ENCODE results near the gene TSPAN18. TPM values are rescaled to one million over a fixed set of nuclear protein-coding genes. Genes with fewer than 3 reads are reported as not detected.

Gene TSPAN18
- total RNA-seq, 1 donor, result 8.5 TPM

GRCh38 chr11:44849922-44850321, 123.2 kb downstream of the TSPAN18 start:
- Histone ChIP-seq H3K4me1 (ENCODE audit: insufficient read depth, low read length) (no peaks in the 10 kb centered on the region), H3K27me3 (ENCODE audit: insufficient read depth, low read length) (no peaks in the 10 kb centered on the region), H3K4me3 (ENCODE audit: low read length) (no peak overlapping the region), H3K9me3 (ENCODE audit: low read depth, low read length) (no peaks in the 10 kb centered on the region)

DNA sequence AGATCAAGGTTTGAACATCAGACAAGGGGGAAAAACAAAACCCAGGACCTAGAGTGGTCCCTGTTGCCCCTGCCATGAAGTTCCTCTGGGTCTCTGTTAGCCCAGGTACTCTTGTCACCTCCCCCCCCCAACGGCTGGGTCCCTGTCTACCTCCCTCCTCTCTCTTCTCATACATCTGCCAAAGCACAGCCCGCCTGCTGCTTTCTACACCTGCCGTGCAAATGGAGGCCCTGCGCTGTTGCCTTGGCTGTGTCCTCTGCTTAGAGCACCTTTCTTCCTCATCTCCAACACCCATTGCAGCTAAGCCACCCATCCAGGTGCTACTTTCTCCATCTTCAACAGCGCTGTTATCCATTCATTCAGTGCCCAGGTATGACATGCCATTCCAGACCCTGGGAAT, 124.7 kb downstream of the TSPAN18 start:
- H3K4me3 ChIP-seq (ENCODE audit: low read length), result no peak overlapping the region
- no peaks in the 10 kb centered on the region for H3K9me3 ChIP-seq (ENCODE audit: low read depth, low read length)

DNA sequence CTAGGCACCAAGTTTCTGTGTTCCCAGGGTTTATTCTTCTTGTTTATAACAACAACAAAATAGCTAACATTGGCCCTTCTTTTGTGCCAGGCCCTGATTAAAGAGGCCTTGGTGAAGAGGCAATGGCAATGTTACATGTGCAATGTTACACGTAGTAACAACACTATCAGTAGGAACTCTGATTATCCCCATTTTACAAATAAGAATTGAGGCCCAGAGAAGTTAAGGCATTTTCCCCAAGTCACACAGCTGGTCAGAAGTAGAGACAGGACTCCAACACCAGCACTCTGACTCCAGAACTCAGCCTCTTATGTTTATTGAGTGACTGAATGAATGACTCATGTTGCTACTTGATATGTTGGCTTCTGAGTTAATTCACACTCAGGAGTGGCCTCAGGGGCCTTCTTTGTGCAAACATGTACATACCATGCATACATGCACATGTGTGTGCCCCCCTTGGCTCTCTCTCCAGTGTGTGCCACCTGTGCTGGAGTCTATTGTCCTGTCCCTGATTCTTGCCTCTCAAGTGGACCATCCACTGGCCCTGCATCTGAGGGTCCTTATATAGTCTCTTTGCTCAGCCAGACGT, 125.5 kb downstream of the TSPAN18 start:
- H3K4me3 ChIP-seq (ENCODE audit: low read length), result no peak overlapping the region
- no peaks in the 10 kb centered on the region for H3K9me3 ChIP-seq (ENCODE audit: low read depth, low read length)
- H3K27me3 ChIP-seq (ENCODE audit: insufficient read depth, low read length), result no peaks in the 10 kb centered on the region
- no peaks in the 10 kb centered on the region for H3K4me1 ChIP-seq (ENCODE audit: insufficient read depth, low read length)

More for the DNA sequence above, 124.7 kb downstream of the TSPAN18 start:
- no peaks in the 10 kb centered on the region for H3K27me3 ChIP-seq (ENCODE audit: insufficient read depth, low read length)
- no peaks in the 10 kb centered on the region for H3K4me1 ChIP-seq (ENCODE audit: insufficient read depth, low read length)

GRCh38 chr11:44852952-44853351, 126.2 kb downstream of the TSPAN18 start:
- Histone ChIP-seq H3K4me3 (ENCODE audit: low read length) (no peak overlapping the region), H3K4me1 (ENCODE audit: insufficient read depth, low read length) (no peaks in the 10 kb centered on the region), H3K27me3 (ENCODE audit: insufficient read depth, low read length) (no peaks in the 10 kb centered on the region), H3K9me3 (ENCODE audit: low read depth, low read length) (no peaks in the 10 kb centered on the region)

- Histone ChIP-seq H3K9me3 (ENCODE audit: low read depth, low read length) (no peaks in the 10 kb centered on the region), H3K4me1 (ENCODE audit: insufficient read depth, low read length) (no peaks in the 10 kb centered on the region)
These were observed 126.9 kb downstream of the TSPAN18 start for GRCh38 chr11:44853666-44854065.

GRCh38 chr11:44854086-44854485, 127.3 kb downstream of the TSPAN18 start:
- Histone ChIP-seq H3K27me3 (ENCODE audit: insufficient read depth, low read length) (no peaks in the 10 kb centered on the region), H3K9me3 (ENCODE audit: low read depth, low read length) (no peaks in the 10 kb centered on the region), H3K4me1 (ENCODE audit: insufficient read depth, low read length) (no peaks in the 10 kb centered on the region), H3K4me3 (ENCODE audit: low read length) (no peak overlapping the region)

More at GRCh38 chr11:44853666-44854065, 126.9 kb downstream of the TSPAN18 start:
- Histone ChIP-seq H3K4me3 (ENCODE audit: low read length) (no peak overlapping the region), H3K27me3 (ENCODE audit: insufficient read depth, low read length) (no peaks in the 10 kb centered on the region)

DNA sequence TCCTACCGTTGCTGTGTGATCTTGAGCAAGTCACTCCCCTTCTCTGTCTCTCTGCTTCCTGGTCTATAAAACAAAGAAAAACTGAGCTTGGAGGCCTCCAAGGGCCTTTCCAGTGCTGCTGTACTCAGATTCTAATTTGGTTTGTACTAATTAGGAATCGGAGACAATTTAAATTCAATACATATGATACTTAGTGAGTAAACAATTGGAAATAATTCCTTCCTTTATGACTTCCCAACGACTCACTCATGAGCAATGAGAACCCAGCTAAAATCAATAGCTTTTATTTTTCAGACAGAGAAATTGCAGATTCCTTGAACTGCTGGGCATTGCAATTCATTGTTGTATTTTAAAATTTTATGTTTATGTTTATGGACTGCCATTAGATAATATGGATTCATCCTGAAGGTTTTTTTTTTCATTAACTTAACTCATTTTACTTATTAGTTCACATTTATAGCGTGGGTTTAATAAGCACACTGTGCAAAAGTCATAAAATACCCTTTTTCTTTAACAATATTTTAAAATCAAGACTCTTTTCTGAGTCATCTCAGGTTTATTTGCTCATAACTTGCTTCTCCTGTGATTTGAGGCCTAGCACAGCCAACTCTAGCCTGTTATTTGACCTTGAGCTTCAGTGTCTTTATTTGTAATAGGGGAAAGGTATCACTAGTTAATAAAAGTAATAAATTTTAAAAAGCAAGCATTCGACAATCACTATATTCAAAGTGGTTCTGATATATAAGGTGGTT, 128.2 kb downstream of the TSPAN18 start:
- Histone ChIP-seq H3K4me3 (ENCODE audit: low read length) (no peak overlapping the region), H3K27me3 (ENCODE audit: insufficient read depth, low read length) (no peaks in the 10 kb centered on the region), H3K9me3 (ENCODE audit: low read depth, low read length) (no peaks in the 10 kb centered on the region), H3K4me1 (ENCODE audit: insufficient read depth, low read length) (no peaks in the 10 kb centered on the region)

- H3K9me3 ChIP-seq (ENCODE audit: low read depth, low read length), result no peaks in the 10 kb centered on the region
- H3K27me3 ChIP-seq (ENCODE audit: insufficient read depth, low read length), result no peaks in the 10 kb centered on the region
- H3K4me1 ChIP-seq (ENCODE audit: insufficient read depth, low read length), result no peaks in the 10 kb centered on the region
- no peak overlapping the region for H3K4me3 ChIP-seq (ENCODE audit: low read length)
These were observed 128.7 kb downstream of the TSPAN18 start for GRCh38 chr11:44855493-44855849.

- Histone ChIP-seq H3K4me3 (ENCODE audit: low read length) (no peak overlapping the region), H3K27me3 (ENCODE audit: insufficient read depth, low read length) (no peaks in the 10 kb centered on the region), H3K9me3 (ENCODE audit: low read depth, low read length) (no peaks in the 10 kb centered on the region), H3K4me1 (ENCODE audit: insufficient read depth, low read length) (peaks cover 13% of the 10 kb centered on the region)
These were observed 130.8 kb downstream of the TSPAN18 start for GRCh38 chr11:44857490-44858090.

GRCh38 chr11:44858796-44859527, 132.2 kb downstream of the TSPAN18 start:
- no peak overlapping the region for H3K4me3 ChIP-seq (ENCODE audit: low read length)
- no peaks in the 10 kb centered on the region for H3K27me3 ChIP-seq (ENCODE audit: insufficient read depth, low read length)
- H3K9me3 ChIP-seq (ENCODE audit: low read depth, low read length), result no peaks in the 10 kb centered on the region
- H3K4me1 ChIP-seq (ENCODE audit: insufficient read depth, low read length), result peaks cover 18% of the 10 kb centered on the region

- H3K9me3 ChIP-seq (ENCODE audit: low read depth, low read length), result no peaks in the 10 kb centered on the region
These were observed 132.8 kb downstream of the TSPAN18 start for GRCh38 chr11:44859528-44859925.

DNA sequence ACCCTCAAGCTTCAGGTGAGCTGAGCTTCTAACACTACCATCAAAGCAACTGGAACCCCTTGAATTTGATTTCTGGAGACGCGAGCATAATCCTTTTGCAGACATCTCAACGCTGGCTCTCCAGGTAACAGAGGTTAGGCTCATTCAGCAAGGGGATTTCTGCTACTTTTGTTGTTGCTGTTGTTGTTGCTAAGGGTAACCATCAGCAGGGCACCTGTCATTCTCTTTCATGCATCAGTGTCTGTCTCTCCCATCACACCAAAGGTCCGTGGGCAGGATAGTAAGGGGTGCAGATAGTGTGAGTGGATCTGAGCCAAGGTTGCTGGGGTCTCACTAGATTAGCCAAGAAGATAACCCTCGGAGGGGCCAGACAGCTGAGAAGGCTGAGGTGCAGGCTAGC, 133.6 kb downstream of the TSPAN18 start:
- Histone ChIP-seq H3K4me3 (ENCODE audit: low read length) (no peak overlapping the region), H3K27me3 (ENCODE audit: insufficient read depth, low read length) (no peaks in the 10 kb centered on the region), H3K9me3 (ENCODE audit: low read depth, low read length) (no peaks in the 10 kb centered on the region), H3K4me1 (ENCODE audit: insufficient read depth, low read length) (peaks cover 18% of the 10 kb centered on the region)

More at GRCh38 chr11:44859528-44859925, 132.8 kb downstream of the TSPAN18 start:
- Histone ChIP-seq H3K4me3 (ENCODE audit: low read length) (no peak overlapping the region), H3K27me3 (ENCODE audit: insufficient read depth, low read length) (no peaks in the 10 kb centered on the region), H3K4me1 (ENCODE audit: insufficient read depth, low read length) (peaks cover 18% of the 10 kb centered on the region)

DNA sequence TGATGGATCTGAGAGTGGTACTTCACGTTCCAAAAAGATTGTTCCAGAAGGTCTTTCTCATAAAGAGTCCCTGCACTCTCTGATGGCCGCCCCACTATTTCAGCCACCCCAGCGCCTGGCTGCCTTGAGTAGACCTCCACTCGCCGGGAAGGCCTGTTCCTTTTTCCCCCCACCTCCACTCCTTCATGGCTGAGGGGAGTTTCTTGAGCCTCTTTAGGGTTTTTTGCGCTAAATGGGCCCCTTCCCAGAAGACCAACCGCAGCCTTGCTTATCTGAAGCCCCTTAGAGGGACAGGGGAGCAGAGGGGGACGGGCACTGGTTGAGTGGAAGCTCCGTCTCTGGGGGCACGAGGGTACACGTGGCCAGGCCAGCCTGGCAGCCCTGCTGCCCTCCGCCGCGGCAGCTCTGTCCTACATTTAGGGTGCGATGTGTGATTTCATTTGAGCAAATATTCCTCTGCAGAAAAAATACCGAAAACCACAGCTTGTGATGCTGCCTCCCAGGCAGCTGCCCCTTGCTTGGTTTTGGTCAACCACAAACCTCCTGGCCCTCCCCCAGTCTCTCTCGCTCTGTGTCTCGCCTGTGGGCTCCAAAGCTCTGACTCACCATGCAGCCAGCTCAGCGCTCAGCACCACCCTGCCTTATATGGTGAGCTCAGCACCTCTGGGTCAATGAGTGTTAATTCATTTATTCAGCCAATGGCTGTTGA, 135.2 kb downstream of the TSPAN18 start:
- no peaks in the 10 kb centered on the region for H3K27me3 ChIP-seq (ENCODE audit: insufficient read depth, low read length)
- peaks cover 18% of the 10 kb centered on the region for H3K4me1 ChIP-seq (ENCODE audit: insufficient read depth, low read length)
- no peak overlapping the region for H3K4me3 ChIP-seq (ENCODE audit: low read length)
- H3K9me3 ChIP-seq (ENCODE audit: low read depth, low read length), result no peaks in the 10 kb centered on the region

GRCh38 chr11:44862558-44863101, 135.9 kb downstream of the TSPAN18 start:
- no peaks in the 10 kb centered on the region for H3K9me3 ChIP-seq (ENCODE audit: low read depth, low read length)
- peaks cover 18% of the 10 kb centered on the region for H3K4me1 ChIP-seq (ENCODE audit: insufficient read depth, low read length)
- H3K27me3 ChIP-seq (ENCODE audit: insufficient read depth, low read length), result no peaks in the 10 kb centered on the region
- H3K4me3 ChIP-seq (ENCODE audit: low read length), result no peak overlapping the region

All from mononuclear cell (primary cell).